NB4 (cell line): ENCODE data around the gene CUL9.

Experiments used
- DNase-seq: peaks from one replicate; pipeline ENCODE4 v3.0.0; 2010; ENCODE audit warnings: low read depth
- H3K4me3 ChIP-seq: one replicate; pipeline ENCODE4 v1.5.1; 2011; ENCODE audit warnings: mild to moderate bottlenecking, low read depth, low read length, moderate library complexity
- CTCF ChIP-seq: IDR thresholded peaks from one replicate; pipeline ENCODE4 v1.5.1; 2012; ENCODE audit warnings: low read depth, low read length
- MAX ChIP-seq: IDR thresholded peaks from 2 replicates; pipeline ENCODE4 v1.6.1; 2011; ENCODE audit warnings: low read depth, low read length
- MYC ChIP-seq: IDR thresholded peaks from 2 replicates; pipeline ENCODE4 v1.6.1; 2011; ENCODE audit warnings: low read depth, low read length
- POLR2A ChIP-seq: IDR thresholded peaks from 2 replicates; pipeline ENCODE4 v1.6.1; 2011; ENCODE audit warnings: mild to moderate bottlenecking; ENCODE audit not compliant: insufficient read length; ENCODE audit errors: extremely low read depth

Gene CUL9

GRCh38 chr6:43185391-43185985 lies 3.5 kb downstream of the CUL9 start:
- DNase-seq = no peak
- TF ChIP-seq MAX (no peak), MYC (no peak), CTCF (no peak), POLR2A (no peak)
- H3K4me3 ChIP-seq = no peak overlapping the region

GRCh38 chr6:43186019-43186418 lies 4.0 kb downstream of the CUL9 start:
- no peak overlapping the region for H3K4me3 ChIP-seq
- no peak for DNase-seq
- TF ChIP-seq CTCF (no peak), MYC (no peak), MAX (no peak), POLR2A (no peak)

- TF ChIP-seq CTCF (no peak), MAX (no peak), MYC (no peak), POLR2A (no peak)
Observed at GRCh38 chr6:43186706-43187105, 4.7 kb downstream of the CUL9 start.

GRCh38 chr6:43187821-43188220 lies 5.8 kb downstream of the CUL9 start:
- TF ChIP-seq MYC (no peak), MAX (no peak), POLR2A (no peak), CTCF (no peak)
- DNase-seq = no peak
- no peak overlapping the region for H3K4me3 ChIP-seq

More at GRCh38 chr6:43186706-43187105, 4.7 kb downstream of the CUL9 start:
- no peak overlapping the region for H3K4me3 ChIP-seq
- no peak for DNase-seq

- DNase-seq = no peak
- TF ChIP-seq POLR2A (no peak), MAX (no peak)
- no peak overlapping the region for H3K4me3 ChIP-seq
Observed at GRCh38 chr6:43188426-43188825, 6.4 kb downstream of the CUL9 start.

- H3K4me3 ChIP-seq = no peak overlapping the region
- TF ChIP-seq MAX (no peak), POLR2A (no peak), CTCF (no peak), MYC (no peak)
- no peak for DNase-seq
Observed at GRCh38 chr6:43189776-43190304, 7.8 kb downstream of the CUL9 start.
